Stimulated activated CD8-positive, alpha-beta memory T cell treated with anti-CD3 and anti-CD28 coated beads, Interleukin-12 subunit alpha, Interleukin-12 subunit beta, amount 100 ng/mL, for 4 hours (primary cell): Measurements from ENCODE around the gene WFDC6.

Source experiments
- DNase-seq: peaks from one replicate; pipeline ENCODE4 v3.0.0-alpha.2; 2020; ENCODE audit warnings: low read depth

The WFDC6 gene

GRCh38 chr20:45515147-45515913 lies 24.0 kb downstream of the WFDC6 start, which contains the start of gene SPINT3:
TSS of gene SPINT3 (minus strand) at chr20:45515622. CDS start at chr20:45515608, 14 bp downstream.
- DNase-seq: no peak

DNA sequence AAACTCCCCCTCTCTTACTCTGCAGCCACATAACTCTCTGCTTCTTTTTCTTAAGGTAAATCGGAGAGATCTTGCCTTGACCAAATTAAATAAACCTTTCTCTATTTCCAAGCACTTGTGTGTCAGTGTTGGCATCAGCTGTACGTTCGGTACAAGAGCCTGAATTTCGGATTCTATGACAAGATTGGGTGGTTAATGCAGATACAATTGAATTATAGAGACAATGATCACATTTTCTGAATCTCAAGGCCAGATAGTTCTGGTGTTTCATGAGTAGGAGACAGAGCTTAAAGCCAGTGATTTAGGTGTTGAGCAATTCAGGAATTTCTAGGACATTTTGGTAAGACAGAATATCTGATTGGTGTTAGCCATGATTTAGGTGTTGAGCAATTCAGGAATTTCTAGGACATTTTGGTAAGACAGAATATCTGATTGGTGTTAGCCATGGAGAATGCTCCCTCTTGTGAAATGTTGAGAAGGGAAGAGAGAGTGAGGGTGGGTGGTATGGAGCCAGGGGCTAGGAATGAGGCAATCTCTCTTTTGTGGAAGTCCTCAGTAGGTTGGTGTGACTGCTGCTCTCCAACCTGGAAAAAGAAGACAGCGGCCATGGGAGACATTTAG lies 28.9 kb downstream of the WFDC6 start:
- no peak for DNase-seq

DNA sequence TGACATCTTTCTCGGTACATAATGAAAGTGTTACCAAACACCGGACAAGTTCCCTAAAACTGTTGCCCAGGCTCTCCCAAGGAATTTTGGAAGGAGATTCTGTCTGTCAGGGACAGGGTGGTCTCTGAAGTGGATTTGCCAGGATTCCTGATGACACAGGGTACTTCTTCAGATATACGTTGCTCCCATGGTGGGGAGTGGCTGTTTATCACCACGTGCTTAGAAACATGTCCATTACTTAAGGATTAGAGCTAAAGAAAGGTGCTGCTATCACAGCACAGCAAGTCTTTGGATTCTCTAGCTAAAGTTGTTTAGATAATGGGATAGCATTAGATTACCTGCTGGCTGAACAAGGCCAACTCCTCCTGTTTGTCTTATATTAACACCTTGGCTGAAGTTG lies 30.2 kb downstream of the WFDC6 start:
- no peak for DNase-seq

DNA sequence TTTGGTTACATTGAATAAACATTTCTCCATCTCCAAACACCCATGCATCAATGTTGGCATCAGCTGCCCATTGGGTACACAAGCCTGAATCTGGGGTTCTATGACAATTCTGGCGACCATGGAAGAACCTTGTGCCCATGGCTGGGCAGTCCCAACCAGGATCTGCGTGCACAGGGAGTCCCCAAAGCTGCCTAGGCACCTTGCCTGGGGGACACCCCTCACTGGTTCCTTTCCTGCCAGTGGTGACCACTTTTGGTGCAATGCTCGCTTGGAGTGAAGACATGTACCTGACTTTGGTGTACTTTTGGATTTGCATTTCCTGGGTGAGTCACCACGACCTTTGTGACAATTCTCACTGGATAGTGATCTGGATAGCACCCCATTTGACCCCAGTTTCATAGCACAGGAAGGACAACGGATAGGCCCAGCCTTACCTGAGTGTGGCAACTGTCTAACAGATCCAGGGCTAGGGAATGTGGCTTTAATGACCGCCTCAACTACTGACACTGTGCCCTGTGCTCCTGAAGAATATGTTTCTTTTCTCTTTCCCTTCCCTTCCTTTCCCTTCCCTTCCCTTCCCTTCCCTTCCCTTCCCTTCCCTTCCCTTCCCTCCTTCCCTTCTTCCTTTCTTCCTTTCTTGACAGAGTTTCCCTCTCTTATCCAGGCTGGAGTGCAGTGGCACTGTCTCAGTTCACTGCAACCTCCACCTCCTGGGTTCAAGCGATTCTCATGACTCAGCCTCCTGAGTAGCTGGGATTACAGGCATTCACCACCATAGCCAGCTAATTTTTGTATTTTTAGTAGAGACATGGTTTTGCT lies 31.0 kb downstream of the WFDC6 start:
- no peak for DNase-seq

- DNase-seq: no peak
Observed at GRCh38 chr20:45507011-45507820, 32.1 kb downstream of the WFDC6 start.

DNA sequence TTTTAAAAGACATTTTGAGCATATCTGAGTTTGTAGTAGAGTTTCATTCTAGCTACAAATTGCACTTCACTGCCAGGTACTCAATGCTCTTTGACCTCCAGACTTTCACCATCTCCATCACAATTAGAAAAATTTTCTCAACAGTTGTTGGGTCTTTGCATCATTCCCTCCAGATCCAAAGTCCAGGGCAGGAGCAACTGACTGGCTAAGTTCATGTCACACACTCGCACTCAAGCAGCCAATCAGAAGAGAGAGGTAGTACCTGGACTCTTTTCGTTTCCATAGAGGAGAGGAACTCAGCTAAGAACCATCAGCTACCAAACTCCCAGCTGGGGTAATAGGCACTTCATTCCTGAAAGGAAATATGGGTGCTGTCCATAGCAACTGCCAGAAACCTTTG lies 32.9 kb downstream of the WFDC6 start:
- DNase-seq: no peak

GRCh38 chr20:45503403-45503802 lies 35.9 kb downstream of the WFDC6 start:
- no peak for DNase-seq

DNA sequence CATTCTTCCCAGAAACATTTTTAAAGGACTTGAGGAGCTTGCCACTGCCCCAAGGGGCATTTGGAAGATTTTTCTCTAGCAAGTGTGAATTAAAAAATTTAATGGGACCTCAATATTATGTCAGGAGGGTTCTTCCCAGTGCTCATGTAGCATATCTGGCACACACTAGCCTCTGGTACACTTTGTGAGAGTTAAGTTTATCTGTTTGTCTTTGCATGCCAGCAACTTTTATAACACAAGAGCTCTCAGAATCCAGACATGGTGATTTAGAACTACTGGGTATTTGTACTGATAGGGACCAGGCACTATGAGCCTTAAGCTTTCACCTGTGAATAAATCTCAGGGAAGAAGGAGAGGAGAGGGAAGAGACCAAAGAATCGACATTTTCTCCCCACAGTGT lies 36.7 kb downstream of the WFDC6 start:
- no peak for DNase-seq

DNA sequence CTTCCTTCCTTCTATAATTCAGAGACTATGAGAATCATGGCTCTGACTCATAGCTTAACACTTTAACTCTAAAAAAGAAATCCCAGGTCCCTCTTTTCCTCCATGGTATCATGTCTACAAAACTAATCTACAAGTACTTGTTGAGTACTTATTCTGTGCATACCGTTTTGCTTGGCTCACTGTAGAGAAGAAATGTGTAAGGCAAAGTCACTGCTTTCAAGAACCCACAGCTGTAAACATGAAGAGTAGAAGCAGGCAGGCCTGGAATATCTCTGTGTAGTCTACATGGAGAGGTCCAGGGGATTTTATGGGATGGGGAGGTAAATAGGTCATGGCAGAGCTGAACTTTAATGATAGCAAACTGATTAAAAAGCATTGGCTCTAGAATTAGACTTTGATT lies 37.7 kb downstream of the WFDC6 start:
- DNase-seq: no peak

GRCh38 chr20:45500022-45500421 lies 39.3 kb downstream of the WFDC6 start:
- DNase-seq: no peak

- no peak for DNase-seq
Observed at GRCh38 chr20:45497971-45498494, 41.2 kb downstream of the WFDC6 start.

- DNase-seq: no peak
Observed at GRCh38 chr20:45496166-45496565, 43.1 kb downstream of the WFDC6 start.

DNA sequence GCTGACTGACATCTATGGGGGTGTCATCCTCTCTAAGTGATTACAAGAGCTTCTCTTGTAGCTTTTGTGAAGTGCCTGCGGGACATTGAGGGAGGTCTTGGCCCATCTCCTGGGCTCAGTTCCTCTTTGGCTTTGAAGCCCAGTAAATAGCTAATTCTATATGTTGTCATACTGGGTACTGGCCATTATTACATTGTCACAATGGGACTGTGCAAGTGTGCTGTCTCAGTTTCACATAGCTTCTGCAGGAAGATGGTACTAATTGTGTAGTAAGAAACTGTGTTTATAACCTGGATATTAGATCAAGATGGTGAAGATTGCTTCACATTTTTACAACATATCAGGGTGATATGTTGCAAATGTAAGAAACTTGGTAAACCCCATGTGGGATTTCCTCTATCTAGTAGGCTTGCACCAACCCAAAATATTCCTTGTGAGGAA lies 43.8 kb downstream of the WFDC6 start:
- no peak for DNase-seq

GRCh38 chr20:45489083-45489531 lies 50.2 kb downstream of the WFDC6 start:
- no peak for DNase-seq

- no peak for DNase-seq
Observed at GRCh38 chr20:45487231-45487635, 52.0 kb downstream of the WFDC6 start.

DNA sequence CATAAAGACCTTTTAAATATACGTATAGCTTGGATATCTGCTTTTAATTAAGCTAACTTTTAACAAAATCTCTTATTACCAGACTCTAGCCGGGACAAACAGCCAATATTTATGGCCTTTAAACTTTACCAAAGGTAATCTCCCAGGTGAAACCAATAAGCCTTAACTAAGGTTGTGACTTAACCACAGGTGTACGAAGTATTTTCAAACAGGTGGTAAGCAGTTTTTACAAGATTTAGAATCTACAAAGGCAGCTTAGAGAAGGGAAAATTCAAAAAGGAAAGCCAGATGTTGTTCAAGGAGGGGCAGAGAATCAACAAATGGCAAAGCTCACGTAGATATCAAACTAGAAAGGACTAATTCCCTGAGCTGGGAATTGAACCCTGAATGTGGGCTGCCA lies 53.9 kb downstream of the WFDC6 start:
- no peak for DNase-seq

DNA sequence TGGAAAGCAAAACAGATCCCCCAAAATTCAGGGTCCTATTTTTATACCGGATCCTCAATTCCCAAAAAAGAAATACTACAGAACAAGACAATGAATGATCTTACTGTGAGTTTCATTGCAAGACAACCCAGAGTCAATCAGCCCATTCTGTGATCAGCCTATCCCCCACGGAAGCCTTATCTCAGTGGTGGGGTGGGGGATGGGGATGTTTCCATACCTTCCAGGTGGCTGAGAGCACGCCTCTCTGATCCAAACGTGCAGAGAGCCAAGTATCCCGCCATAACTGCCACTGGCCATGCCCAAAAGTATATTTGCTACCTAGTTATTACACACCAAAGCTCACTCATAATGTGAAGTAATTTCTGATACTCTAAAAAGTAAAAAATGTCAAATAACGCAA lies 54.6 kb downstream of the WFDC6 start:
- no peak for DNase-seq
